D341Med (cell line): ENCODE data around the gene ADD1.

Experiments
- DNase-seq: peaks from one replicate; pipeline ENCODE4 v3.0.0; 2012; ENCODE audit warnings: low spot score

Gene ADD1

DNA sequence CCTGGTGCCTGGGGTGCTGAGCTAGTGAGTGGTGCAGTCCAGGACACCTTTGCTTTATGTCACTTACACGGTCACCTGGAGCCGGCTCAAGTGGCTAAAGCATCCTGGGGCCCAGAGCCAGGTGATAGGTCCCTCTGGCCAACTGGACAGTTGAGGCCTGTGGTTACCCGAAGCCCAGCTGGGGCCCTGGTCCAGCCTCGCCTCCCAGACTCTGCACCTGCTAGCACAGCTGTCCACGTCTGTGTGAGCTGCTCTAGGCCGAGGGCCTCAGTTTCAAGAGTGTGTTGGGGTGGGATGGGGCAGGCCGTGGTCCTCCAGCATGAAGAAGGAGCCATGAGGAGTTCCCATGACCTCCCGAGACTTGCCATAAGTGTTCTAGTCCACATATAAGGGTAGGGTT is 7.7 kb upstream of the ADD1 start:
- no peak for DNase-seq

DNA sequence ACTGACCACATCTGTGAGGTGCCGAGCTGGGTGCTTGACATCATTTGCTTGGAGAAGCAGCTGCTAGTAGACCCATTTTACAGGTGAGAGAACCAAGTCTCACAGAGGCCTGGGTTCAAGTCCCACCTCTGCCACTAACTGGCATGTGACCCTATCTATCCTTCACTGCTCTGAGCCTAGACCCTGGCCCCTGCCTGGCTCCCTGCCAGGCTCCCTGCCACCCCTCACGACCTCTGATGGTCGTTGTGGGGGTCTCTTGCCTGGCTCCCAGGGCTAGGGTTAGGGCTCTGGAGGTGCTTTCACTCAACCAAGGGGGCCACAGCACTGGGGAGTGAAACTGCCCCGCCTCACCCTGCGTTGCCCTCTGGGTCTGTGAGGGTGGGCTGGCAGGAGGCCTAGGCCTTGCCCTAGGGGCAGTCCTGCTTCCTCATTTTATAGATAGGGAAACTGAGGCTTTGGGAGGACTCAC is 7.2 kb upstream of the ADD1 start:
- DNase-seq, result no peak

DNA sequence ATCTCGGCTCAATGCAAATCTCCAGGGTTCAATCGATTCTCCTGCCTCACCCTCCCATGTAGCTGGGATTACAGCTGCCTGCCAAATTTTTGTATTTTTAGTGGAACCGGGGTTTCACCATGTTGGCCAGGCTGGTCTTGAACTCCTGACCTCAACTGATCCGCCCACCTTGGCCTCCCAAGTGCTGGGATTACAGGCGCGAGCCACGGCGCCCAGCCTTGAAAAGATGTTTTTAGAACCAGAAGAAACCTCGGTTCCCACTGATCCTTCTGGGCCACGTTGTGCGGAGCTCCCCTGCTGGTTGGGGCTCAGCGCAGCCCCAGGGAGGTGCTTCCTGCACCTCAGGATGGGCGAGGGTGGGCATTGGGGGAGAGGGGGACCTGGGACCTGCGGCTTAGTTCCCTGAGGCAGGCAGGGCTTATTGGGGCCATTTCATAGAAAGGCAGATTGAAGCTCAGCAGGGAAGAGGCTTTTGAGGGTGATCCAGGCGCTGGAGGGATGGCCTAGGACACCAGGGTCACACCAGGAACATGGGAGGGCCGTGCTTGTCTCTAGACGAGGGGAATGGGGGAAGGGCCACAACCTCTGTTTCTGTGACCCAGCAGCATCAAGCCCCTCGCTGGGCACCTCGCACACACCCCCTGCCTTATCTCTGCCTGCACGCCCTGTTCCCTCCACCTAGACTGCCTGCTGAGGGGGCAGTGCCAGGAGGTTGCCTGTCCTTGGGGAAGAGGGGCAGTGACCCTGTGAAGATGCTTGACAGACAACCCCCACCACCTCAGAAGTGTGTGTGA is 6.3 kb upstream of the ADD1 start:
- DNase-seq, result no peak

DNA sequence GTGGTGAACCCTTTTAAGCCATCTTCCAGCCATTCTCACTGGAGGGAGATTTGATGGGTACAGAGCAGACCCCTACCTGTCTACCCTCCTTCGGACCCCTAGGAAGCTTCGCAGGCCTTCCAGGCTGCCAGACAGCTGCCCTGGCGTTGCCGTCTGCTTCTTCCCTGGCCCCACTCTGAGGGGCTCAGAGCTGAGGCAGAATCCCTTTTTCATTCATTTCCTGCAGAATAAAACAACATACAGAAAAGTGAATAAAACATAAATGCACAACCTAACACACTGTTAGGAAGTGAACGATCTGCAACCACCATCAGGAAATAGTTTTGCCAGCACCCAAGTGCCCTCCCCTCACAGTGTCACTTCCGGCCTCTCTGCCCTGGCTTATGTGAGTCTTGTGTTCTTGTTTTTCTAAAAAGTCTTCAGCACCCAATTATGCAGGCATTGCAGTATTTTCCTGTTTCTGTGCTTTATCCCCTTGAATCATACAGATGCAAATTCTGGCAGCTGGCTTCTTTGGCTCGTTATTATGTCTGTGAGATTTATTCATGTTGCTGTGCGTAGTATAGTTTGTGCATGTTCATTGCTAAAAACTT is 5.6 kb upstream of the ADD1 start:
- DNase-seq, result no peak

DNA sequence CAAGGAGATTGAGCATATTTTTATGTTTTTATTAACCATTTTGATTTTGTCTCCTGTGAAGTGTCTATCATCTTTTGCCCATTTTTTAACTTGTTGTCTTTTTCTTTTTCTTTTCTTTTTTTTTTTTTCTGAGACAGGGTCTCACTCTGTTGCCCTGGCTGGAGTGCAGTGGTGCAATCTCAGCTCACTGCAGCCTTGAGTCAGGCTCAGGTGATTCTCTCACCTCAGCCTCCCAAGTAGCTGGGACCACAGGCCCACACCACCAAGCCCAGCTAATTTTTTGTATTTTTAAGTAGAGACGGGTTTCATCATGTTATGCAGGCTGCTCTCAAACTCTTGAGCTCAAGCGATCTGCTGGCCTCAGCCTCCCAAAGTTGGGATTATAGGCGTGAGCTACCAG is 4.6 kb upstream of the ADD1 start:
- no peak for DNase-seq

DNA sequence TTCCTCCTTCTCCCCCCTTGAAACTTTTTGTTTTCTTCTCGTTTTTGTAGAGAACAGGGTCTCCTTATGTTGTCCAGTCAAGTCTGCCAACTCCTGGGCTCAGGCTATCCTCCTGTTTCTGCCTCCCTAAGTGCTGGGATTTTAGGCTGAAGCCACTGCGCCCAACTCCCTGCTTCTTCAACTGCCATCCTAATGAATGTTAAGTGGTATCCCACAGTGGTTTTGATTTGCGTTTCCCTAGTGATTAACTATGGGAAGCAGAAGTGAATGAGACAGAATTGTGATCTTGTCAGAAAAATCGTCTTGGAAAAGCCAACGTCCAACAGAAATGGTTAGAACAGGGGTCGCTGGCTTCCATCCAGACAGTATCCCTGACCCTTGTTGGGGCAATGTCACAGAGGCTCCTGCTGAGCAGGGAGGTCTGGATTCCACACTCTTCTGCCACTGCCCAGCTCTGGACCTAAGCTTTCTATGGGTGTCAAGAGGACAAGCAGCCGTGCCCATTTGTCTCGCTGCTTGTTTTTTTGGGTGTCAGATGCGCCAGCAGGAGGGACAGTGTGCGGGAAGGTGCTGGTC is 869 bp upstream of the ADD1 start:
- no peak for DNase-seq

DNA sequence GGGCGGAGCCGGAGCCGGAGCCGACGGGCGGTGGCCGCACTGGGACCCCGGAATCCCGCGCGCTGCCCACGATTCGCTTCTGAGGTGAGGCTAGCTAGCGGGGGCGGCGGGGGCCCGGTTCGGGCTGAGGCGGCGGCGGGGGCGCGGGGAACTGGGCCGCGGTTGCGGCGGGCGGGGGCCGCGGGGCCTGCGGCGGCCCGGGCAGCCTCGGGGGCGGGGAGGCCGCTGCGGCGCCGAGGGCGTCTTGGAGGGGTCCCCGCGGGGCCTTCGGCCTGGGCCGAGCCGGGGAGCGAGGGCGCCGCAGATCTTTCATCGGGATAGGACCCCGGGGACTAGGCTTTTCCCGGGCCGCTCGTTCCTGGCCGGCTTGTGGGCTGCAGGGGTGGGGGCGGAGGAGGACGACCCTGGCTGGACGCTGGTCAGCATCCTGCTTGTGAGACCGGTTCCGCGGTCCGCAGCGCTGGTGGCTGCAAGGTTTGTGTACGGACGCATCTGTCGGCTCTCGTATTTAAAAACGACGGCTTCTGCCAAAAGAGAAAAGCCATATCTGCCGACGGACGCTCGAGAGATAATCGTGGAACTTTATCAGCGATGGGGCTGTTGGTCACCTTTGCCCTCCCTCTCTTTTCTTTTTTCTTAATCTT is 419 bp downstream of the ADD1 start:
- DNase-seq, result no peak

DNA sequence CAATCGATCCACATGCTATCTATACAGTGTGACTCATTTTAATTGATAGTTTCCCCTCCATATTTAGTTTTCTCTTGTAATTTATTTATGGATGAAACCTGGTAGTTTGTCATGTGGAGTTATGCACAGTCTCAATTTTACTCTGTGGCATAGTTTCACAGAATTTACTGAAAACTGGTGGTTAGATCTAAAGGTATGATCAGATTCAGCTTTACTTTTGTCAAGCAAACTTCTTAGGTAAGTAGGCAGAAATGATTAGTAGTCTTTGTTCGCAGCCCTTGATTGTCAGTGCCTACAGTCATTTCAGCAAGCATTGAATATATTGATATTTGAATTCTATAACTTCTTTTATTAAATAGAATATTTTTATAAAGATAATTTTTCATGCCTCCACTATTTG is 2.5 kb downstream of the ADD1 start:
- DNase-seq, result no peak

DNA sequence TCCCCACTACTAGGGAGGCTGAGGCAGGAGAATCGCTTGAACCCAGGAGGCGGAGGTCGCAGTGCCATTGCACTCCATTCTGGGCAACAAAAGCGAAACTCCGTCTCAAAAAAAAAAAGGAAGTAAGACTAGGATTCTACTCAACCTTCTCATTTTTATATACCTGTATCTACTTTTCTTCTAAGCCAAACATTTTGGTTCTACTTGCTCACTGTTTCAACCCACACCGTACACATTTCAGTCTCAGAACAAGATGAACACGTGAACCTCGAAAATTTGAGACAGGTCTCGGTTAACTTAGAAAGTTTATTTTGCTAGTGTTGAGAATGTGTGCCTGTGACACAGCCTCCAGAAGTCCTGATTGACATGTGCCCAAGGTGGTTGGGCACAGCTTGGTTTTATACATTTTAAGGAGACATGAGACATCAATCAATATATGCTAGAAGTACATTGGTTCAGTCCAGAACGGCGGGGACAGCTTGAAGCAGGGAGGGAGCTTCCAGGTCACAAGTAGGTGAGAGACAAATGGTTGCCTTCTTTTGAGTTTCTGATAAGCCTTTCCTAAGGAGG is 3.7 kb downstream of the ADD1 start:
- DNase-seq, result no peak

DNA sequence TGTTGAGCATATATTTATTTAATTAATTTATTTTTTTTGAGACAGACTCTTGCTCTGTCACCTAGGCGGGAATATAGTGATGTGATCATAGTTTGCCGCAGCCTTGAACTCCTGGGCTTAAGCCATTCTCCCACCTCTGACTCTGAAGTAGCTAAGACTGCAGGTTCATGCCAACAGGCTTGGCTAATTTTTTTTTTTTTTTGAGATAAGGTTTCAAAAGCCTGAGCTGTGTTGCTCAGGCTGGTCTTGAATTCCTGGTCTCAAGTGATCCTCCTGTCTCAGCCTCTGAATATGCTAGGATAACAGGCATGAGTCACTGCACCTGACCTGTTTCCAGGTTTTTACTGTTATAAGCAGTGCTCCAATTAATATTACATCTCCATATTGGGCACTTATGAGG is 4.8 kb downstream of the ADD1 start:
- DNase-seq, result no peak

DNA sequence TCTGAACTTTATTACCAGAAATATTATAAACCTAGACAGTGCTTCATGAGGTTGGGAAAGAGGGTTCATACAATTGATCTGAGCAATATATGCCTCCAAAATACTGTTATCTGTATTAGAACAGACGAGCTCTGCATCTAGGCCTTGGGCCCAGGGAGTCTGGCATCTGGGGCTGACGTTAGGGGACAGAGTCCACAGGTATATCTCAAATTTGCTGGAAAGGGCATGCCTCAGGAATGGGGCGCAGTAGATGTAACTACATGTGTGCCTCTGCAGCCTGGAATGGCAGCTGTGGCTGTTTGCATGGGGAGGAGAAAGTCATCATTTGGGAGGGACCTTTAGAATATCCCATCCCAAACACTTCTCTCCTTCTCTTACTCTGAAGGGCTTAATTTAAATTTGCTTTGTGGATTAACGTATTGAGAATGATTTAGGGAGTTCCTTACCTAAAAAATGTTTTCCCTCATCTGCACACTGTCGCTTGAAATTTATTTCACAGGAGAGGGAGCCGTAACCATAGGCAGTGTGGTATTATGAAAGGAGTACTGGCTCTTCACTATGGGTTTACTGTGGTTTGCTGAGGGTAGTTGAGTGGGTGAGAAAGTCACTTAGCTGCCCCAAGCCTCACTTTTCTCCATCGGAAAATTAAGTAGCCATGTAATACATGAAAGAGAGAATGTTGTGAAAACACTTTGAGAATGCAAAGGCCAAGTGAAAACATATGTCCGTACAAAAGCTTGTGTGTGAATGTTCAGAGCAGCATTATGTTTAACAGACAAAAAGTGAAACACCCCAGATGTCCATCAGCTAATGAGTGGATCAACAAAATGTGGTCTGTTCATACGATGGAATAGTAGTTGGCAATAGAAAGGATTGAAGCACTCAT is 5.9 kb downstream of the ADD1 start:
- DNase-seq, result no peak

DNA sequence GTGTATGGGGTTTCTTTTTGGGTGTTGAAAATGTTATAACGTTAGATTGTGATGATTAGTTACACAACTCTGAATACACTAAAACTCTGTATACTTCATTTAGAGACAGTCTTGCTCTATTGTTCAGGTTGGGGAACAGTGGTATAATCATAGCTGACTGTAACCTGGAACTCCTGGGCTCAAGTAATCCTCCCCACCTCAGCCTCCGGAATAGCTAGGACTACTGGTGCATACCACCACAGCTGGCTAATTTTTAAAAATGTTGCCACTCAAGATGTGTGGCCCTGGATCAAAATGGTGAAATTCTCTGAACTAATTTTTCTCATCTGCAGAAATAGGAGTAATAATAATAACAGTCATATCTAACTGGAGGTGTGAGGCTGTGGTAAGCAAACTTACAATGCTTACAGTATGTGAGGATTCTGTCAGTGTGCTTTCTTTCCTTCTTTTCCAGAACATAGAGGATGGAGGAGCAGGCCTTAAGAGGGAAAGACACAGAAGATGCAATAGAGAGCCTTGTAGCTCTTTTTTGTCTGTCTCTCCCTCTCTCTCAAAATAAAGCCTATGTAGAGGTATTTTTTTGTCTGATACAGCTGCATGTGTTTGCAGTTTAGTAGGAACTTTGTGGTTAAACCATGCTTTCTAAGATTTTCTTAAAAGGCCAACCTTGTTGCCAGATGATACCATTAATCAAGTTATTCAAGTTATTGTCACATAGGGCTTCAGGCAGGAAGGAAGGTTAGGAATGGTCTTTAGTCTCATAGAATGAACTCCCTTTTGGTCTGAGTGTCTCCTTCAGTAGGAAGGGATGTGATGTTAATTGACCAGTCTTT is 7.5 kb downstream of the ADD1 start:
- DNase-seq, result no peak

DNA sequence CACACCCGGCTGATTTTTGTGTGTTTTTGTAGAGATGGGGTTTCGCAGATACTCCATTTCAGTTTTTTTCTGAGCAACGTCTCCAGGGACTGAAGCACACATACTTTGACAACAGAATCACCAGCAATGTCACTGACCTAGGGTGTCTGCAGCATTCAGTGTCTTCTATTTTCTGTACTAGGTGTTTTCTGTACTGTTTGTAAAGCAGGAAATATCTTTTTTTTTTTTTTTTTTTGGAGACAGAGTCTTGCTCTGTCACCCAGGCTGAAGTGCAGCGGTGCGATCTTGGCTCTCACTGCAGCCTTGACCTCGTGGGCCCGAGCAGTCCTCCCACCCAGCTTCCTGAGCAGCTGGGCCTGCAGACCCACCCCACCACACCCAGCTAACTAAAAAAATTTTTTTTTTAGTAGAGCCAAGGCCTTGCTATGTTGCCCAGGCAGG is 8.9 kb downstream of the ADD1 start:
- DNase-seq, result no peak

DNA sequence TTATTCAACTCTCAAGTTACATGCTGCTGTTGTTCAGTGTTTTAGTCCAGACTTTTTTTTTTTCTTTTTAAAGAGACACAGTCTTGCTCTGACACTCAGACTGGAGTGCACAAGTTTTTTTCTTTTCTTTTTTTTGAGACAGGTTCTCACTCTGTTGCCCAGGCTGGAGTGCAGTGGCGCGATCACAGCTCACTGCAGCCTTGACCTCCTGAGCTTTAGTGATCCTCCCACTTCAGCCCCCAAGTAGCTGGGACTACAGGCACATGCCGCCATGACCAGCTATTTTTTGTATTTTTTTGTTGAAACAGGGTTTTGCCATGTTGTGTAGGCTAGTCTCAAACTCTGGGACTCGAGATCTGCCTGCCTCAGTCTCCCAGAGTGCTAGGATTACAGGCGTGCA is 11.9 kb downstream of the ADD1 start:
- no peak for DNase-seq

DNA sequence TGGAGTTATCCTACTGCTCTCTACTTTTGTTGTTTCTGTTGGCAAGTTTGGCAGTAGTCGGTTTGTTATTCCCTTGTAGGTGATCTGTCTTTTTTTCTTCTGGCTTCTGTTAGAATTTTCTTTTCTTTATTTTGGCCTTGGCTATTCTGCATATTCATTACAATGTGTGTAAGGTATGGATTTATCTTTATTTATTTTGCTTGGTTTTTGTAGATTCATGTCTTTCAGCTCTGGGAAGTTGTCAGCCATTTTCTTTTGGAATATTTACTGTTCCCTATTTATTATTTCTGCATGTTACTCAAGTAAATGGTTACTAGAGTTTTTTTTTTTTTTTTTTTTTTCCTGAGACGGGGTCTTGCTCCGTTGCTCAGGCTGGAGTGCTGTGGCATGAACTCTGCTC is 12.6 kb downstream of the ADD1 start:
- DNase-seq, result no peak

DNA sequence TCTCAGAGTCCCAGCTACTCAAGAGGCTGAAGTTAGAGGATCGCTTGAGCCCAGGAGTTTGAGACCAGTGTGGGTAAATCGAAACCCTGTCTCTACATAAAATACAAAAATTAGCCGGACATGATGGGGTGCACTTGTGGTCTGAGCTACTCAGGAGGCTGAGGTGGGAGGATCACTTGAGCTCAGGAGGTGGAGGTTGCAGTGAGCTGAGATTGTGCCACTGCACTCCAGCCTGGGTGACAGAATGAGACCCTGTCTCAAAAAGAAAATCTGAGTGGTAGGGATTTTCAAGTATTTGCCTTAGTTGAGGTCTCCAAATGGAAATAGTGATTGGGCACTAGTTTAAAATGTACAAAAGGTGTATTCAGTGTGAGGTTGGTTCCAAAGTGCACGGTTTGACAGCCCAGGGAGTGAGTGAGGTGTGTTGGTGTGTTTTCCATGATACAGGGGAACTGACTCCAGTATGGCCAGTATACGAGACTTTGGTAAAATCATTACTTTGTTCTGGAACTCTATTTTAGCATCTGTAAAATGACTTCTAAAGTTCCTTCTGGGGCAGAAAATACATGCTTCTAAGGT is 13.8 kb downstream of the ADD1 start:
- no peak for DNase-seq

DNA sequence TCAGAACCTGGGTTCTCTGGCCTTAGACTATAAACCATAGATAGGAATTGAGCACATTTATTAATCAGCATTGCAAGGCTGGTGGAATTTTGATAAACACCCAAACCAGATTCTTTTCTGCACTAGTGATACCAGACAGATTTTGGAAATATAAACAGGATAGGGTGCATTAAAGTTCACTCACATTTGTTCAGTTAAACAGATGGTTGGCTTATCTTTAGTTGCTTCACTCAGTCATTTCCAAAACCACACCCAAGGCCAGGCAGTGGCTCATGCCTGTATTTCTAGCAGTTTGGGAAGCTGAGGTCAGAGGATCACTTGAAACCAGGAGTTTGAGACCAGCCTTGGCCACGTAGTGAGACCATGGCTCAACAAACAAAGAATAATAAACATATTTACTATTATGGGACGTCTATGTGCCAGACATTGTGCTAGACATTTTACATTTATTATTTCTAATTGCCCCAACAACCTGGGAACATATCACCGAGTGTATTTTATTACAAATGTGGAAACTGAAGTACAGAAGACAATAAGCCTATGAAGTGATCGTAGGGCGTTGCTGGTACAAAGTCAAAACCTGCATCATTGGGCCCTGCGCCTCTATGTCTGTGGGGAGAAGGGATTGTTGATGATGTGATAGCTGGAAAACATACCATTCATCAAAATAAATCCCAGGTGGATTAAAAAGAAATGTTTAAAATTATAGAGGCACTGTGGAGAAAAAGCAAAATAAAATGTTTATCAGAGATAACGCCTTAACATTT is 15.0 kb downstream of the ADD1 start:
- DNase-seq, result no peak

DNA sequence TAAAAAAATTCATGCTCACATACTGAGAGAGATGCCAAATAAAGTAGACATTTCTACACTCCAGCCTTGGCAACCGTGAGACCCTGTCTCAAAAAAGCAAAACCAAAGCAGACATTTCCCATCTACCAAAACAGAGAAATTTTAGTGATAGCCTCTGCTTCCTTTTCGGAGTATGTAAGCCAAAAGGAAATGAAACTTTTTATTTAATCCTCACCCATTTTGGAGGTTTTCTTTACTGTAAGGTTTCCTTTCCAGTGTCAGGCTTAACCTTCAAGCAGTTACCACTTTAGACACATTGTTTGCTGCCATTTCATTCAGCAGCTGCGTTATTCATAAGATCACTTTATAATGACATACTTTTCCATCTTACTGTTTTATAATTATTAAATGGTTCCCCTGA is 15.9 kb downstream of the ADD1 start:
- DNase-seq, result no peak
